ENCODE measurements around the gene ELK3.

DNA sequence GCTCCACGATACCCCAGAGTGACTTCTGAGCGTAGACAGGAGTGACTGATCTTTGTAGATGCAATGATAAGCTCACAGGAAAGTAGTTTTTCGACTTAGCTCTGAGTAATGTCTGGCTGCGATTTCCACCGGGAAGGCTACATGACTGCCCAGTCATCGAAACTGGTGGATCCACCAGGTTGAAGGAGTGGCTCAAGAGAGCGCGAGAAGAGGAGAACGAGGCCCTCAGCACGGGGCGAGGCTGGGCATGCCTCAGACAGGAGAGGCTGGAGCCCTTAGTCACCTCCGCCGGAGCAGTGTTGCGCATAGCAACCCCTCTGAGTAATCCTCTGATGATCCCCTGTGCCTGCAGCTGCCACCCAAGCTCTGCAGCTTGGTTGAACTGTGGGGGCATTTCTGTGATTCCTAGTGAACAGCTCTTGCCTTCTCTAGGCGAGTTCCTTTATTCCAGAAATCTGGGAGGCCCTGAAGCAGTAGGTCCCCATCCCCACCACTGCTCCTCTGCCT is 25.6 kb downstream of the ELK3 start:
- TF ChIP-seq, protein P1, sequence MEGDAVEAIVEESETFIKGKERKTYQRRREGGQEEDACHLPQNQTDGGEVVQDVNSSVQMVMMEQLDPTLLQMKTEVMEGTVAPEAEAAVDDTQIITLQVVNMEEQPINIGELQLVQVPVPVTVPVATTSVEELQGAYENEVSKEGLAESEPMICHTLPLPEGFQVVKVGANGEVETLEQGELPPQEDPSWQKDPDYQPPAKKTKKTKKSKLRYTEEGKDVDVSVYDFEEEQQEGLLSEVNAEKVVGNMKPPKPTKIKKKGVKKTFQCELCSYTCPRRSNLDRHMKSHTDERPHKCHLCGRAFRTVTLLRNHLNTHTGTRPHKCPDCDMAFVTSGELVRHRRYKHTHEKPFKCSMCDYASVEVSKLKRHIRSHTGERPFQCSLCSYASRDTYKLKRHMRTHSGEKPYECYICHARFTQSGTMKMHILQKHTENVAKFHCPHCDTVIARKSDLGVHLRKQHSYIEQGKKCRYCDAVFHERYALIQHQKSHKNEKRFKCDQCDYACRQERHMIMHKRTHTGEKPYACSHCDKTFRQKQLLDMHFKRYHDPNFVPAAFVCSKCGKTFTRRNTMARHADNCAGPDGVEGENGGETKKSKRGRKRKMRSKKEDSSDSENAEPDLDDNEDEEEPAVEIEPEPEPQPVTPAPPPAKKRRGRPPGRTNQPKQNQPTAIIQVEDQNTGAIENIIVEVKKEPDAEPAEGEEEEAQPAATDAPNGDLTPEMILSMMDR (IDR thresholded peaks at IDR 0.05; ENCODE audit: insufficient read depth, low read length, poor library complexity, severe bottlenecking), result no peak
- TF ChIP-seq EZH2phosphoT487 (conservative IDR thresholded peaks at IDR 0.05; ENCODE audit: low read length), result no peak
